Common myeloid progenitor, CD34-positive (primary cell): ENCODE measurements around the gene ATP8A1.

Experiments used
- CTCF ChIA-PET: fragments of 350-600 bp; sonication (Branson Sonifier 250); formaldehyde crosslinking; loops from one replicate; lab custom pipeline; 2021; ENCODE audit warnings: antibody characterized with exemption; lab: Charles Lee
- POLR2A ChIA-PET: fragments of 350-600 bp; sonication (Branson Sonifier 250); formaldehyde crosslinking; loops from one replicate; lab custom pipeline; 2021; ENCODE audit warnings: antibody characterized with exemption; lab: Charles Lee
- DNase-seq, 3 donors: peaks; one replicate each; pipeline versions ENCODE4 v3.0.0 to v3.0.0-alpha.2; 2013
- H3K27ac ChIP-seq, 2 experiments: 1 replicate in 1 of 2; 2 replicates in 1 of 2; pipeline ENCODE4 v1.7.0; 2013; ENCODE audit warnings: inconsistent platforms in 2 of 2, low read length in 2 of 2, mild to moderate bottlenecking in 2 of 2, low read depth in 1 of 2, moderate library complexity in 1 of 2; ENCODE audit not compliant: severe bottlenecking in 2 of 2, insufficient read depth in 1 of 2, poor library complexity in 1 of 2
- H3K27me3 ChIP-seq, 5 experiments: replicated peaks in 2 of 5; 1 replicate in 3 of 5; 2 replicates in 2 of 5; pipeline versions ENCODE4 v1.6.1 to v1.7.0; 2013; ENCODE audit warnings: low read length in 4 of 5, mild to moderate bottlenecking in 2 of 5, moderate library complexity in 2 of 5, inconsistent platforms in 1 of 5; ENCODE audit not compliant: insufficient read depth in 5 of 5, control insufficient read depth in 4 of 5
- H3K36me3 ChIP-seq, 4 experiments: 1 replicate in 2 of 4; 2 replicates in 2 of 4; pipeline versions ENCODE4 v1.6.1 to v1.7.0; 2013; ENCODE audit warnings: low read length in 3 of 4, control low read depth in 1 of 4, mild to moderate bottlenecking in 1 of 4; ENCODE audit not compliant: control insufficient read depth in 4 of 4, insufficient read depth in 4 of 4
- H3K4me1 ChIP-seq, 4 experiments: 1 replicate in 3 of 4; 2 replicates in 1 of 4; pipeline versions ENCODE4 v1.6.1 to v1.7.1; 2013; ENCODE audit warnings: low read length in 3 of 4, mild to moderate bottlenecking in 3 of 4, control low read depth in 1 of 4, inconsistent platforms in 1 of 4, moderate library complexity in 1 of 4; ENCODE audit not compliant: control insufficient read depth in 4 of 4, insufficient read depth in 4 of 4; ENCODE audit errors: control extremely low read depth in 1 of 4
- H3K4me3 ChIP-seq, 7 experiments: 1 replicate in 4 of 7; 2 replicates in 3 of 7; pipeline versions ENCODE4 v1.5.1 to v1.7.0; 2013; ENCODE audit warnings: mild to moderate bottlenecking in 7 of 7, low read length in 6 of 7, moderate library complexity in 6 of 7, inconsistent platforms in 2 of 7, low read depth in 2 of 7, control low read depth in 1 of 7; ENCODE audit not compliant: insufficient read depth in 4 of 7, control insufficient read depth in 1 of 7; ENCODE audit errors: extremely low read depth in 1 of 7
- H3K9me3 ChIP-seq, 5 experiments: 1 replicate in 4 of 5; 2 replicates in 1 of 5; pipeline versions ENCODE4 v1.6.1 to v1.7.1; 2013; ENCODE audit warnings: low read length in 4 of 5, mild to moderate bottlenecking in 2 of 5, inconsistent platforms in 1 of 5, low read depth in 1 of 5, moderate library complexity in 1 of 5; ENCODE audit not compliant: control insufficient read depth in 4 of 5, insufficient read depth in 2 of 5; ENCODE audit errors: control extremely low read depth in 1 of 5
- WGBS: methylation state at CpG from one replicate; pipeline ENCODE4 v1.1.5; 2013; ENCODE audit not compliant: insufficient coverage; 5-methylcytosine and 5-hydroxymethylcytosine counted together

ATP8A1 gene

DNA sequence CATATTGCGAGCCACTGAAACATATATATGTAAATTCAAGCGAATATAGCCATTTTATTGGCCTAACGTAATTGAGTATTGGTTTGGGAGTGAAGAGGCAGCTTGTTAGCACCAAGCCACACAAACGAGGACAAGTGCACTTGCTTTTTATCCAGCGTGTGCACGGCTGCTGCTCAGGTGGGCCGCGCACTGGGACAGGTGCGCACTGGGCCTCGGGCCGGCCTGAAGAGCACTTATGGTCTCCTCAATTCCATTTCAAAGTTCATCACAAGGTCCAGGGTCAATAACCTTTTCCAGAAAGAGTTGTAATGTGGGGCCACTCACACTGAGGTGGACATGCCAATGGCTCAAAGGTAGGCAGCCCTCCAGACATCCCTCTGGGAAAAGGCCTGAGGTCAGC, 95.9 kb downstream of the ATP8A1 start:
- ChIA-PET POLR2A (no interaction called here), CTCF (no interaction called here)
- Histone ChIP-seq H3K4me3 (no peak overlapping the region), H3K27ac (no peak overlapping the region), H3K27me3 (no peaks in the 10 kb centered on the region), H3K4me1 (no peaks in the 10 kb centered on the region), H3K36me3 (peaks cover 0 to 24% (median 4%) of the 10 kb centered on the region in 4 experiments), H3K9me3 (no peaks in the 10 kb centered on the region)
- whole genome bisulfite sequencing = 97% methylated on average over 11 of the region's 11 CpGs
- no peak for DNase-seq

DNA sequence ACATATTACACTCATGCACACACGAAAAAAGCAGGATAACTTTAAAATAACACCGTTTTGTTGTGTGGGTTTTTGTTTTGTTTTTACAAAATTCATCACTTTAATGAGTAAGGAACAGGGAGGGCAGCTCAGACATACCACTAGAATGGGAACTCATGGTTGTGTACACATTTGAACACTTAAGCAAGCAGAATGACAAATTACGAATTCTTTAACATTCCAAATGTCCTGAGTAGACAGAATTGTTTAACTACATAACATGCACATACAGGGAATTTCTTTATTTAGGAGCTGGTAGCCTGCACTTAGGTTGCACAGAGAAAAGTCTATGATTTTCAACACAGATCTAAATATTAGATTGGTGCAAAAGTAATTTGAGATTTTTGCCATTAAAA, 96.4 kb downstream of the ATP8A1 start:
- WGBS = no CpG with 5 or more reads among the region's 3 CpGs
- peaks cover 0 to 24% (median 4%) of the 10 kb centered on the region in 4 experiments for H3K36me3 ChIP-seq
- DNase-seq = no peak
- no peaks in the 10 kb centered on the region for H3K27me3 ChIP-seq
- ChIA-PET POLR2A (no interaction called here), CTCF (interaction anchor here (0.9 kb wide), 1 partner anchor 96 kb away, joined by 4 read pairs; no protein-coding TSS in a partner anchor)
- no peaks in the 10 kb centered on the region for H3K9me3 ChIP-seq
- H3K27ac ChIP-seq = no peak overlapping the region
- H3K4me3 ChIP-seq = no peak overlapping the region
- H3K4me1 ChIP-seq = no peaks in the 10 kb centered on the region

DNA sequence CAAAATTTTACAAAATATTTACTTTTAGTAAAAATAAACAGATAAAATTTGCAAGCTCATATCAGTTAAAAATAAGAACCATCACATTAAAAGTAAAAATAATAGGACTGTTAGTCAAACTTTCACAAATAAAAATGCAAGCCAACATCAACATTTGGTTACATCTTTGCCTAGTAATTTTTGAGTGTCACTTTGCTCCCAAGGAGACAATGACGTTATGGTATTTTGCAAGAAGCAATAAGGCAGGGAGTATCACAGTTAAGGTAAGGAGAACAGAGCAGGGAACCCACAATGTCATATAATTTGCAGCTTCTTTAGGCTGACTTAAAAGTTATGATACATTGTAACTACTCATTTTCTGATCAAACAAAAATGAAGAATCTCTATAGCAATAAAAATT, 98.7 kb downstream of the ATP8A1 start:
- peaks cover 0 to 22% (median 7%) of the 10 kb centered on the region in 4 experiments for H3K36me3 ChIP-seq
- ChIA-PET CTCF (interaction anchor here (1.0 to 1.5 kb wide), 3 partner anchors 10 to 192 kb away, joined by 3 read pairs; no protein-coding TSS in a partner anchor), POLR2A (no interaction called here)
- H3K4me3 ChIP-seq = no peak overlapping the region
- H3K27me3 ChIP-seq = no peaks in the 10 kb centered on the region
- 100% methylated on average over 1 of the region's 1 CpG for WGBS
- H3K9me3 ChIP-seq = no peaks in the 10 kb centered on the region
- no peaks in the 10 kb centered on the region for H3K4me1 ChIP-seq
- no peak overlapping the region for H3K27ac ChIP-seq
- DNase-seq = no peak

DNA sequence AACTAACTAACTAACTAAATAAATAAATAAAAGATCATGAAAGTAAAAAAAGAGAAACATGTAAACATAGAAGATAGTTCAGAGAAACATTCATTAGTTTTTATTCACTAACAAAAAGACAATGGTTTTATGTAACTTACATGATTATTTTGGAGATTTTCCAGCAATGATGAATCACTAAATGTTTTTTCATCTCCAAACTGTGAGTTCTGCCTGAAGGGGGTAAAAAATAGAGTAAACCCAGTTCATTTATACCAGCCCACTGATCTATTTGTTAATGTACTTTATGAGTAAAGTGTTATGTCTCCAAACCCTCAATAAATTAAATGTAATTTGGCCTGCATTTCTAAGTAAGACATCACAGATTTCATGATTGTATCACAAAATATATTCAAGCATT, 101.1 kb downstream of the ATP8A1 start:
- DNase-seq = no peak
- CTCF ChIA-PET = no interaction called here

DNA sequence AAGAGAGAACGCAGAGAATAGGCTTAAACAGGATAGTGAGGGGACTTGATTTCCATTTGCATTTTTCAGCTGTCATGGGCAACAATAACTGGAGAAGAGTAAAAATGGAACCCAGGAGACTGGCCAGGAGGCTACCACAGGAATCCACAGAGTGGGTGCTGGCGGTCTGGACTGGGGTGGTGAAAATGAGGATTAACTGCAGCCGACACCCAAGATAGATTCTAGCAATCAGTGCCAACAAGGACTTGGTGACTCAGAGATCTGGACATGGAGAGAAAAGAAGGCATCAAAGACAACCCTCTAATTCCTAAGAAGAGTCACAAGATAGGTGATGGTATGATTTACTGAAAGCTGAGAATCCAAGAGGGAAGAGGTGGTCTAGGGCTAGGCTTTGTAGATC, 102.8 kb downstream of the ATP8A1 start:
- DNase-seq = no peak
- H3K4me3 ChIP-seq = no peak overlapping the region
- no peaks in the 10 kb centered on the region for H3K4me1 ChIP-seq
- ChIA-PET POLR2A (no interaction called here), CTCF (no interaction called here)
- H3K27me3 ChIP-seq = no peaks in the 10 kb centered on the region
- H3K9me3 ChIP-seq = no peaks in the 10 kb centered on the region
- 100% methylated on average over 3 of the region's 3 CpGs for WGBS
- no peak overlapping the region for H3K27ac ChIP-seq
- peaks cover 0 to 11% (median 4%) of the 10 kb centered on the region in 4 experiments for H3K36me3 ChIP-seq

More for the DNA sequence above, 101.1 kb downstream of the ATP8A1 start:
- no peaks in the 10 kb centered on the region for H3K27me3 ChIP-seq
- H3K36me3 ChIP-seq = peaks cover 0 to 11% (median 4%) of the 10 kb centered on the region in 4 experiments
- H3K9me3 ChIP-seq = no peaks in the 10 kb centered on the region
- H3K27ac ChIP-seq = no peak overlapping the region
- H3K4me3 ChIP-seq = no peak overlapping the region
- no peaks in the 10 kb centered on the region for H3K4me1 ChIP-seq
- POLR2A ChIA-PET = no interaction called here

DNA sequence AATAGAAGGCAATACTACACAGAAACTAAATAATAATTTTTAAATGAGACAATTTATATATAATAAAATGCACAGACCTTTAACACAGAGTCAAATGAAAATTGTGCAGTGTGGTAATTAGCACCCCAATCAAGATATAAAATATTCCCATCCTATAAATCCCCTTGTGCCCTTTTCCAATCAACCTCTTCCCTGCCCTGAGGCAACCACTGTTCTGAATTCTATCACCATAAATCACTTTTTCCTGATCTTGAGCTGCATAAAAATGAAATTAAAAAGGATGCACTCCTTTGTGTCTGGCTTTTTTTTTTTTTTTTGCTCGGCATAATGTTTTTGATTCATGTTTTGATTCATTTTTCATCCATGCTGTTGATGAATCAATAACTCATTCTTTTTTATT, 107.0 kb downstream of the ATP8A1 start:
- CTCF ChIA-PET = interaction anchor here (0.8 kb wide), 1 partner anchor 16 kb away, joined by 3 read pairs; no protein-coding TSS in a partner anchor
- Histone ChIP-seq H3K36me3 (peaks cover 0 to 19% (median 7%) of the 10 kb centered on the region in 4 experiments), H3K4me1 (no peaks in the 10 kb centered on the region), H3K27me3 (no peaks in the 10 kb centered on the region), H3K4me3 (no peak overlapping the region), H3K27ac (no peak overlapping the region), H3K9me3 (no peaks in the 10 kb centered on the region)
- WGBS = no CpG with 5 or more reads among the region's 1 CpG
- POLR2A ChIA-PET = no interaction called here
- DNase-seq = no peak

DNA sequence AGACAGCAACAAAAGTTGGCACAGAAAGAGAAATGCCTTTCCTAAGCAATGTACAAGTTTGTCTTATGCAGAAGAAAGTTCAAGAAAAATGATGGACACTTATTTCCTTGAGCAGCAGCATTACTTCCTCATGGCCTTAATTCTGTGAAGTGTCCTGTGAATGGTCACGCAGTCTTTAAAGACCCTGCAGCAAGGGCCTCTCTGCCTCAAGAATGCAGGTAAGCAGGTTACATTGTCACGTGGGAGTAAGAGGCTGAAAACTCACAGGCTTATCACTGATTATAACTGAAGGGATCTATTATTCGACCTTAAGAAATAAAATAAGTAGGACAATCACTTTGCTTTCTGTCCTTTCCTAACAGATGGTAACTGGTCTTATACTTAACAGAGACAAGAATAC, 109.1 kb downstream of the ATP8A1 start:
- DNase-seq = no peak
- ChIA-PET CTCF (no interaction called here), POLR2A (no interaction called here)
- Histone ChIP-seq H3K4me3 (no peak overlapping the region), H3K27me3 (no peaks in the 10 kb centered on the region), H3K36me3 (peaks cover 0 to 13% (median 4%) of the 10 kb centered on the region in 4 experiments), H3K9me3 (no peaks in the 10 kb centered on the region), H3K27ac (no peak overlapping the region), H3K4me1 (no peaks in the 10 kb centered on the region)
- WGBS = 100% methylated on average over 2 of the region's 3 CpGs
